ENCODE results near the gene CDC42. TPM values are rescaled to one million over a fixed set of nuclear protein-coding genes. Genes with fewer than 3 reads are reported as not detected.

The CDC42 gene
- total RNA-seq, 4 donors from 2014 or later, result 108 to 223 (median 200) TPM

- TF ChIP-seq EP300 (IDR thresholded peaks at IDR 0.05), result no peak
- Histone ChIP-seq H3K27ac (no peak overlapping the region), H3K27me3 (no peaks in the 10 kb centered on the region), H3K36me3 (peaks cover 45% of the 10 kb centered on the region), H3K4me3 (no peak overlapping the region), H3K9me3 (no peaks in the 10 kb centered on the region), H3K4me1 (peaks cover 34% of the 10 kb centered on the region)
- no peak for DNase-seq (ENCODE audit: low spot score in 2 of 2)
- 96% methylated on average over 1 of the region's 1 CpG for whole genome bisulfite sequencing
These were observed 41.0 kb downstream of the CDC42 start for GRCh38 chr1:22093513-22093912.

DNA sequence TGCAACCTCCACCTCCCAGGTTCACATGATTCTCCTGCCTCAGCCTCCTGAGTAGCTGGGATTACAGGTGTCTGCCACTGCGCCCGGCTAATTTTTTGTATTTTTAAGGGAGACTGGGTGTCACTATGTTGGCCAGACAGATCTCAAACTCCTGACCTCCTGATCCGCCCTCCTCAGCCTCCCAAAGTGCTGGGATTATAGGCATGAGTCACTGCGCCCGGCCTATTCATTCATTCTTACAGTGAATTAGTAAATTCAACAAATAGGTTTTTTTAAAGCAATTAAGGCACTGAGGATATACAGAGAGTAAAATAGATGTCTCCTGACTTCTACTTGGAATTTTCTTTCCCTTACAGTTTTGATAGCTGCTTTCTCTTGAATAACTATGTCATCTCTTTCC, 43.5 kb downstream of the CDC42 start:
- peaks cover 56% of the 10 kb centered on the region for H3K36me3 ChIP-seq
- H3K4me1 ChIP-seq, result peaks cover 9% of the 10 kb centered on the region
- 84% methylated on average over 5 of the region's 5 CpGs for WGBS

GRCh38 chr1:22096463-22096862, 44.0 kb downstream of the CDC42 start:
- H3K4me3 ChIP-seq, result no peak overlapping the region
- 92% methylated on average over 3 of the region's 3 CpGs for WGBS
- H3K4me1 ChIP-seq, result peaks cover 6% of the 10 kb centered on the region

More for the DNA sequence above, 43.5 kb downstream of the CDC42 start:
- no peak overlapping the region for H3K4me3 ChIP-seq
- no peaks in the 10 kb centered on the region for H3K27me3 ChIP-seq
- TF ChIP-seq EP300 (IDR thresholded peaks at IDR 0.05), result no peak
- no peak for TF ChIP-seq CTCF (IDR thresholded peaks at IDR 0.05)
- TF ChIP-seq POLR2A (IDR thresholded peaks at IDR 0.05), result no peak
- TF ChIP-seq POLR2AphosphoS5 (IDR thresholded peaks at IDR 0.05), result no peak
- H3K27ac ChIP-seq, result no peak overlapping the region
- H3K9me3 ChIP-seq, result no peaks in the 10 kb centered on the region
- no peak for DNase-seq (ENCODE audit: low spot score in 2 of 2)

GRCh38 chr1:22098752-22099151, 46.2 kb downstream of the CDC42 start:
- 92% methylated on average over 10 of the region's 10 CpGs for WGBS
- H3K36me3 ChIP-seq, result peaks cover 45% of the 10 kb centered on the region
- H3K9me3 ChIP-seq, result no peaks in the 10 kb centered on the region
- H3K4me3 ChIP-seq, result no peak overlapping the region
- no peak overlapping the region for H3K27ac ChIP-seq
- TF ChIP-seq POLR2A (IDR thresholded peaks at IDR 0.05) (no peak), POLR2AphosphoS5 (IDR thresholded peaks at IDR 0.05) (no peak), EP300 (IDR thresholded peaks at IDR 0.05) (no peak), CTCF (IDR thresholded peaks at IDR 0.05) (no peak)
- no peaks in the 10 kb centered on the region for H3K4me1 ChIP-seq
- H3K27me3 ChIP-seq, result no peaks in the 10 kb centered on the region
- DNase-seq (ENCODE audit: low spot score in 2 of 2), result no peak

More at GRCh38 chr1:22096463-22096862, 44.0 kb downstream of the CDC42 start:
- Histone ChIP-seq H3K36me3 (peaks cover 56% of the 10 kb centered on the region), H3K27ac (no peak overlapping the region), H3K27me3 (no peaks in the 10 kb centered on the region), H3K9me3 (no peaks in the 10 kb centered on the region)
- TF ChIP-seq CTCF (IDR thresholded peaks at IDR 0.05), result no peak
- TF ChIP-seq EP300 (IDR thresholded peaks at IDR 0.05), result no peak
- no peak for TF ChIP-seq POLR2AphosphoS5 (IDR thresholded peaks at IDR 0.05)
- no peak for TF ChIP-seq POLR2A (IDR thresholded peaks at IDR 0.05)
- no peak for DNase-seq (ENCODE audit: low spot score in 2 of 2)

DNA sequence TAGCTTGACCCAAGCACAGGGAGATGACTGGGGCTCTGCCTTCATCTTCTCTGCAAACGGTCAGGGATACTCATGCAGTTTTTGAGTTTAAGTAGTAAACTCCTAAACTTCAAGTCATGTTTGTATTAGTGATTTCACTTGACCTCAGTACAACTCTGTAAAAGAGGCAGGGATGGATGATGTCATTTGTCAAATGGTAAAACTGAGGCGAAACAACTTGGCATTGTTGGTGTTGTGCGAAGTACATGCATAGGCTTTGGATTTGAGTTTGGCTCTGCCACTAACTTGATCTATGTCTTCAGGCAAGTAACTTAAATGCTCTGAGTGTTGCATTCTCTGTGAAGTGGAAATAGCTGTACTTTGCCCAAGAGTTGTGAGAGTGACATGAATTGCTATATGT, 47.7 kb downstream of the CDC42 start:
- no peak for DNase-seq (ENCODE audit: low spot score in 2 of 2)
- no peak for TF ChIP-seq EP300 (IDR thresholded peaks at IDR 0.05)
- no peaks in the 10 kb centered on the region for H3K4me1 ChIP-seq
- no peaks in the 10 kb centered on the region for H3K27me3 ChIP-seq
- no peak overlapping the region for H3K4me3 ChIP-seq
- H3K36me3 ChIP-seq, result peaks cover 36% of the 10 kb centered on the region
- no peak overlapping the region for H3K27ac ChIP-seq
- WGBS, result 86% methylated on average over 3 of the region's 3 CpGs
- no peaks in the 10 kb centered on the region for H3K9me3 ChIP-seq

DNA sequence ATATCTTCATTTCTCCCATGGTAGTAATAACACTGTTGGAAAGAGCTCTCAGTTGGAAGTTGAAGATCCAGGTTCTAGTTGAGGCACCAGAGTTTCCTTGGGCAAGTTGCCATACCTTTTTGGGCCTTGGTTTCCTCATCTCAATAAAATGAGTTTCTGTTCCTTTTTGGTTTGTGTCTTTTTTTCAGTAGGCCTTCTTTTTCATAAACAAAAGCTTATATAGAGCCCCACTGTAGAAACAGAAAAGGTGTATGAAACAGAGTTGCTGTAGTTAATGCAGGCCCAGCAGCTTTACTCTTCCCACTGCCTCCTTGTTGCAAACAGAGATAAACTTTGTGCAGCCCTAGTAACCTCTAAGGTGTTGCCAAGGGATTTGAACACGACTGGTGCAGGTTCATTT, 48.7 kb downstream of the CDC42 start:
- H3K9me3 ChIP-seq, result no peaks in the 10 kb centered on the region
- no peaks in the 10 kb centered on the region for H3K27me3 ChIP-seq
- peaks cover 25% of the 10 kb centered on the region for H3K36me3 ChIP-seq
- H3K4me3 ChIP-seq, result no peak overlapping the region
- TF ChIP-seq POLR2A (IDR thresholded peaks at IDR 0.05) (no peak), EP300 (IDR thresholded peaks at IDR 0.05) (no peak), POLR2AphosphoS5 (IDR thresholded peaks at IDR 0.05) (no peak), CTCF (IDR thresholded peaks at IDR 0.05) (no peak)
- no peak overlapping the region for H3K27ac ChIP-seq
- 48% methylated on average over 1 of the region's 1 CpG for WGBS
- no peaks in the 10 kb centered on the region for H3K4me1 ChIP-seq
- no peak for DNase-seq (ENCODE audit: low spot score in 2 of 2)

Measured in suprapubic skin (tissue), 4 donors.